ENCODE measurements around the gene SNRPB2. TPM values are rescaled to one million over a fixed set of nuclear protein-coding genes. Genes with fewer than 3 reads are reported as not detected.

The SNRPB2 gene
- total and polyA plus RNA-seq, 9 of the 15 experiments (the other 6 are each of a cell fraction or from before 2014, with no cell fraction given): 40.0 to 131 (median 89.4) TPM

DNA sequence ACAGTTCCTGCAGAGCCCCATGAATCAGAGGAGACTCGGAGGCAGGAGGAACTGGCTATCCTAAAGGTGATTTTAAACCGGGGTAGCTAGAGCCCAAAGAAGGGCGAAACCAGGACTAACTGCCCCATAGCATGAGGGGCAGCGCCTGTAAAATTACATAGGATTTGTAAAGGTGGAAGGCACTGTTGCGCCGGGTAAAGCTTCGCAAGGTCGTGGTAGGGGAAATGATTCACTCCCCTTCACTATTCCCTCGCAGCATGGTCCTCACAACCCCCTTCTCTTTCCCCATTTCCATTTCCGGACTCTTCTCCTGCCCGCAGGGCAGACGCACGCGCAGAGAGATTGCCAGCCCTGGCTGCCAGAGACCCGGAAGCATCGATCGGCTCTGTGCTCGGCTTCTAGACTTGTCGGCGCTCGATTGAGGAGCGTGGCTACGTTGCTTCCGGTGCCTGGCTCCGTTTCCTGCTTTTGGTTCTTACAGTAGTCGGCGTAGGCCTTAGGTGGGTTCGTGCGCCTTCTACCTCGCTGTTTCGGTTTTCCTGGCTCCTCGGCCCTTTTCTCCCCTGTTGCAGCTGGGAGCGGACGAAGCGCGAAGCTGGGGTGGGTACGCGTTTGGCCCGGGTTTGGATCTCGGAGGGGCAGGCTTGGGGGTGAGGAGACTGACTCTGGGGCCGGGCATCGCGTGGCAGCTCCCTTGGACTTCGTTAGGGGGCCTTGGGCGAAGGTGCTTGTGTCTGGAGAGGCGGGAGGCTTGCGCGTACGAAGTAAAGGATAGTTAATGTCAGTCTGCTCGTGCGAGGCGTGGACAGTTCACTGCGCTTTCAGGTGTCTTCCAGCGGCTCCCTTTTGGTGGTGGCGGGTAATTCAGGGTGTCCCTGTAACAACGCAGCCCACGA, at the start of gene SNRPB2 (continued):
- TF ChIP-seq ZNF197 (CRISPR knock-in tag; IDR thresholded peaks at IDR 0.05; ENCODE audit: low read depth): 0 out of 2 replicates have a peak, but pooled peaks have one; percentile 54
- TF ChIP-seq, protein P1, sequence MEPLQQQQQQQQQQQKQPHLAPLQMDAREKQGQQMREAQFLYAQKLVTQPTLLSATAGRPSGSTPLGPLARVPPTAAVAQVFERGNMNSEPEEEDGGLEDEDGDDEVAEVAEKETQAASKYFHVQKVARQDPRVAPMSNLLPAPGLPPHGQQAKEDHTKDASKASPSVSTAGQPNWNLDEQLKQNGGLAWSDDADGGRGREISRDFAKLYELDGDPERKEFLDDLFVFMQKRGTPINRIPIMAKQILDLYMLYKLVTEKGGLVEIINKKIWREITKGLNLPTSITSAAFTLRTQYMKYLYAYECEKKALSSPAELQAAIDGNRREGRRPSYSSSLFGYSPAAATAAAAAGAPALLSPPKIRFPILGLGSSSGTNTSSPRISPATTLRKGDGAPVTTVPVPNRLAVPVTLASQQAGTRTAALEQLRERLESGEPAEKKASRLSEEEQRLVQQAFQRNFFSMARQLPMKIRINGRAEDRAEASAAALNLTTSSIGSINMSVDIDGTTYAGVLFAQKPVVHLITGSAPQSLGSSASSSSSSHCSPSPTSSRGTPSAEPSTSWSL (CRISPR knock-in tag; IDR thresholded peaks at IDR 0.05; ENCODE audit: borderline replicate concordance): no peak
- TF ChIP-seq, protein P2, sequence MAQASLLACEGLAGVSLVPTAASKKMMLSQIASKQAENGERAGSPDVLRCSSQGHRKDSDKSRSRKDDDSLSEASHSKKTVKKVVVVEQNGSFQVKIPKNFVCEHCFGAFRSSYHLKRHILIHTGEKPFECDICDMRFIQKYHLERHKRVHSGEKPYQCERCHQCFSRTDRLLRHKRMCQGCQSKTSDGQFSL (CRISPR knock-in tag; IDR thresholded peaks at IDR 0.05): no peak
- TF ChIP-seq, protein P2 (tag; IDR thresholded peaks at IDR 0.05): no peak
- no peak for TF ChIP-seq RFX1 (IDR thresholded peaks at IDR 0.05)
- TF ChIP-seq, protein P3, sequence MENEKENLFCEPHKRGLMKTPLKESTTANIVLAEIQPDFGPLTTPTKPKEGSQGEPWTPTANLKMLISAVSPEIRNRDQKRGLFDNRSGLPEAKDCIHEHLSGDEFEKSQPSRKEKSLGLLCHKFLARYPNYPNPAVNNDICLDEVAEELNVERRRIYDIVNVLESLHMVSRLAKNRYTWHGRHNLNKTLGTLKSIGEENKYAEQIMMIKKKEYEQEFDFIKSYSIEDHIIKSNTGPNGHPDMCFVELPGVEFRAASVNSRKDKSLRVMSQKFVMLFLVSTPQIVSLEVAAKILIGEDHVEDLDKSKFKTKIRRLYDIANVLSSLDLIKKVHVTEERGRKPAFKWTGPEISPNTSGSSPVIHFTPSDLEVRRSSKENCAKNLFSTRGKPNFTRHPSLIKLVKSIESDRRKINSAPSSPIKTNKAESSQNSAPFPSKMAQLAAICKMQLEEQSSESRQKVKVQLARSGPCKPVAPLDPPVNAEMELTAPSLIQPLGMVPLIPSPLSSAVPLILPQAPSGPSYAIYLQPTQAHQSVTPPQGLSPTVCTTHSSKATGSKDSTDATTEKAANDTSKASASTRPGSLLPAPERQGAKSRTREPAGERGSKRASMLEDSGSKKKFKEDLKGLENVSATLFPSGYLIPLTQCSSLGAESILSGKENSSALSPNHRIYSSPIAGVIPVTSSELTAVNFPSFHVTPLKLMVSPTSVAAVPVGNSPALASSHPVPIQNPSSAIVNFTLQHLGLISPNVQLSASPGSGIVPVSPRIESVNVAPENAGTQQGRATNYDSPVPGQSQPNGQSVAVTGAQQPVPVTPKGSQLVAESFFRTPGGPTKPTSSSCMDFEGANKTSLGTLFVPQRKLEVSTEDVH (IDR thresholded peaks at IDR 0.05; ENCODE audit: low read depth, partially characterized antibody): peak; percentile 89
- TF ChIP-seq, protein P4, sequence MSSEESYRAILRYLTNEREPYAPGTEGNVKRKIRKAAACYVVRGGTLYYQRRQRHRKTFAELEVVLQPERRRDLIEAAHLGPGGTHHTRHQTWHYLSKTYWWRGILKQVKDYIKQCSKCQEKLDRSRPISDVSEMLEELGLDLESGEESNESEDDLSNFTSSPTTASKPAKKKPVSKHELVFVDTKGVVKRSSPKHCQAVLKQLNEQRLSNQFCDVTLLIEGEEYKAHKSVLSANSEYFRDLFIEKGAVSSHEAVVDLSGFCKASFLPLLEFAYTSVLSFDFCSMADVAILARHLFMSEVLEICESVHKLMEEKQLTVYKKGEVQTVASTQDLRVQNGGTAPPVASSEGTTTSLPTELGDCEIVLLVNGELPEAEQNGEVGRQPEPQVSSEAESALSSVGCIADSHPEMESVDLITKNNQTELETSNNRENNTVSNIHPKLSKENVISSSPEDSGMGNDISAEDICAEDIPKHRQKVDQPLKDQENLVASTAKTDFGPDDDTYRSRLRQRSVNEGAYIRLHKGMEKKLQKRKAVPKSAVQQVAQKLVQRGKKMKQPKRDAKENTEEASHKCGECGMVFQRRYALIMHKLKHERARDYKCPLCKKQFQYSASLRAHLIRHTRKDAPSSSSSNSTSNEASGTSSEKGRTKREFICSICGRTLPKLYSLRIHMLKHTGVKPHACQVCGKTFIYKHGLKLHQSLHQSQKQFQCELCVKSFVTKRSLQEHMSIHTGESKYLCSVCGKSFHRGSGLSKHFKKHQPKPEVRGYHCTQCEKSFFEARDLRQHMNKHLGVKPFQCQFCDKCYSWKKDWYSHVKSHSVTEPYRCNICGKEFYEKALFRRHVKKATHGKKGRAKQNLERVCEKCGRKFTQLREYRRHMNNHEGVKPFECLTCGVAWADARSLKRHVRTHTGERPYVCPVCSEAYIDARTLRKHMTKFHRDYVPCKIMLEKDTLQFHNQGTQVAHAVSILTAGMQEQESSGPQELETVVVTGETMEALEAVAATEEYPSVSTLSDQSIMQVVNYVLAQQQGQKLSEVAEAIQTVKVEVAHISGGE (CRISPR knock-in tag; IDR thresholded peaks at IDR 0.05): peak in 1 of 3 experiments; percentile 56; a peak in 2 of 6 replicates
- peak; percentile 62 for TF ChIP-seq TBP (optimal IDR thresholded peaks at IDR 0.05; ENCODE audit: low read depth, low read length)
- TF ChIP-seq, protein P5, sequence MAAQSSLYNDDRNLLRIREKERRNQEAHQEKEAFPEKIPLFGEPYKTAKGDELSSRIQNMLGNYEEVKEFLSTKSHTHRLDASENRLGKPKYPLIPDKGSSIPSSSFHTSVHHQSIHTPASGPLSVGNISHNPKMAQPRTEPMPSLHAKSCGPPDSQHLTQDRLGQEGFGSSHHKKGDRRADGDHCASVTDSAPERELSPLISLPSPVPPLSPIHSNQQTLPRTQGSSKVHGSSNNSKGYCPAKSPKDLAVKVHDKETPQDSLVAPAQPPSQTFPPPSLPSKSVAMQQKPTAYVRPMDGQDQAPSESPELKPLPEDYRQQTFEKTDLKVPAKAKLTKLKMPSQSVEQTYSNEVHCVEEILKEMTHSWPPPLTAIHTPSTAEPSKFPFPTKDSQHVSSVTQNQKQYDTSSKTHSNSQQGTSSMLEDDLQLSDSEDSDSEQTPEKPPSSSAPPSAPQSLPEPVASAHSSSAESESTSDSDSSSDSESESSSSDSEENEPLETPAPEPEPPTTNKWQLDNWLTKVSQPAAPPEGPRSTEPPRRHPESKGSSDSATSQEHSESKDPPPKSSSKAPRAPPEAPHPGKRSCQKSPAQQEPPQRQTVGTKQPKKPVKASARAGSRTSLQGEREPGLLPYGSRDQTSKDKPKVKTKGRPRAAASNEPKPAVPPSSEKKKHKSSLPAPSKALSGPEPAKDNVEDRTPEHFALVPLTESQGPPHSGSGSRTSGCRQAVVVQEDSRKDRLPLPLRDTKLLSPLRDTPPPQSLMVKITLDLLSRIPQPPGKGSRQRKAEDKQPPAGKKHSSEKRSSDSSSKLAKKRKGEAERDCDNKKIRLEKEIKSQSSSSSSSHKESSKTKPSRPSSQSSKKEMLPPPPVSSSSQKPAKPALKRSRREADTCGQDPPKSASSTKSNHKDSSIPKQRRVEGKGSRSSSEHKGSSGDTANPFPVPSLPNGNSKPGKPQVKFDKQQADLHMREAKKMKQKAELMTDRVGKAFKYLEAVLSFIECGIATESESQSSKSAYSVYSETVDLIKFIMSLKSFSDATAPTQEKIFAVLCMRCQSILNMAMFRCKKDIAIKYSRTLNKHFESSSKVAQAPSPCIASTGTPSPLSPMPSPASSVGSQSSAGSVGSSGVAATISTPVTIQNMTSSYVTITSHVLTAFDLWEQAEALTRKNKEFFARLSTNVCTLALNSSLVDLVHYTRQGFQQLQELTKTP (IDR thresholded peaks at IDR 0.05; ENCODE audit: low read depth in 1 of 2, partially characterized antibody in 2 of 2): peak in 1 of 2 experiments; percentile 64

All from K562 (cell line).